Measurements from ENCODE around the gene MDM1.

MDM1 gene, protein sequence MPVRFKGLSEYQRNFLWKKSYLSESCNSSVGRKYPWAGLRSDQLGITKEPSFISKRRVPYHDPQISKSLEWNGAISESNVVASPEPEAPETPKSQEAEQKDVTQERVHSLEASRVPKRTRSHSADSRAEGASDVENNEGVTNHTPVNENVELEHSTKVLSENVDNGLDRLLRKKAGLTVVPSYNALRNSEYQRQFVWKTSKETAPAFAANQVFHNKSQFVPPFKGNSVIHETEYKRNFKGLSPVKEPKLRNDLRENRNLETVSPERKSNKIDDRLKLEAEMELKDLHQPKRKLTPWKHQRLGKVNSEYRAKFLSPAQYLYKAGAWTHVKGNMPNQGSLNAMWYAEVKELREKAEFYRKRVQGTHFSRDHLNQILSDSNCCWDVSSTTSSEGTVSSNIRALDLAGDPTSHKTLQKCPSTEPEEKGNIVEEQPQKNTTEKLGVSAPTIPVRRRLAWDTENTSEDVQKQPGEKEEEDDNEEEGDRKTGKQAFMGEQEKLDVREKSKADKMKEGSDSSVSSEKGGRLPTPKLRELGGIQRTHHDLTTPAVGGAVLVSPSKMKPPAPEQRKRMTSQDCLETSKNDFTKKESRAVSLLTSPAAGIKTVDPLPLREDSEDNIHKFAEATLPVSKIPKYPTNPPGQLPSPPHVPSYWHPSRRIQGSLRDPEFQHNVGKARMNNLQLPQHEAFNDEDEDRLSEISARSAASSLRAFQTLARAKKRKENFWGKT

DNA sequence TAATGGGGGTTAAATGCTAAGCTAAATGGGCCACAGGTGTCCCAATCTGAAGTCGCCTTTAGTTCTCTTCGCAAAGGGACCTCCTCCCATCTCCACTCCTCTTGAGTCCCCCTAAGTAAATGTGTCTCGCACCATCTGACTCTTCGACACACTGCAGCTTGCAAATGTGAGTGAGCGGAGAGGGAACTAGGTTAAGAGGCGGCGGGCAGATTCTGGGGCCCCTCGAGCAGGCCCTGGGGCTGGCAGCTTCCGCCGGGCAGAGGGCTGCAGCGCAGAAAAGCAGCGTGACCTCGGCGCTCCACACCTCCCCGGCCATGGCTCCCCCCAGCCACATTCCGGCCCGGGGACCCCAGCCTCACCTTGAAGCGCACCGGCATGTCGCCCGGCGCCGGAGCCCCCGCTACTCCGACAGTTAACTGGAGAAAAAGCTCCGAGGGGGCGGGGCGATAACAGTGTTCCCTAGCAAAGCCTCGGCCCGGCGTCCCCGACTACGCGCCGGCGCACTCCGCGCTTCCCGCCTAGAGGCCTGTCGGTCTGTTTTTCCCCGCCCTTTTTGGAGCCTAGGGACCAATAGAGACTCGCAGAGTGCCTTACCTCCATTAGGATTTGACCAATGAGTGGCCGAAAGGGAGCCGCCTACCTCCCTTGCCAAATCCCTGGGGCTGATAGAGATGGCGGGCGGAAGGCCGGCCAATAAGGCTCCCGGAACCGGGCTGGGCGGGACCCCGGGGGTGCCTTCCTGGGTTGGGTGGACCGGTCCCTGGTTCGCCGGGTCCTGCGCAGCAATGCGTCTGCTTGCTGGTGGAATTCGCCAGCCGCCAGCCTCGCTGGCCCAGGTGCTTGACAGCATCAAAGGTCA lies at the start of gene MDM1:
TSS of gene MDM1 (minus strand) at position 494 of the 859 bp plus-strand sequence. CDS start at position 377, 117 bp downstream.
- no peak for TF ChIP-seq ZNF274 (IDR thresholded peaks at IDR 0.05; ENCODE audit: low read depth, low read length)

DNA sequence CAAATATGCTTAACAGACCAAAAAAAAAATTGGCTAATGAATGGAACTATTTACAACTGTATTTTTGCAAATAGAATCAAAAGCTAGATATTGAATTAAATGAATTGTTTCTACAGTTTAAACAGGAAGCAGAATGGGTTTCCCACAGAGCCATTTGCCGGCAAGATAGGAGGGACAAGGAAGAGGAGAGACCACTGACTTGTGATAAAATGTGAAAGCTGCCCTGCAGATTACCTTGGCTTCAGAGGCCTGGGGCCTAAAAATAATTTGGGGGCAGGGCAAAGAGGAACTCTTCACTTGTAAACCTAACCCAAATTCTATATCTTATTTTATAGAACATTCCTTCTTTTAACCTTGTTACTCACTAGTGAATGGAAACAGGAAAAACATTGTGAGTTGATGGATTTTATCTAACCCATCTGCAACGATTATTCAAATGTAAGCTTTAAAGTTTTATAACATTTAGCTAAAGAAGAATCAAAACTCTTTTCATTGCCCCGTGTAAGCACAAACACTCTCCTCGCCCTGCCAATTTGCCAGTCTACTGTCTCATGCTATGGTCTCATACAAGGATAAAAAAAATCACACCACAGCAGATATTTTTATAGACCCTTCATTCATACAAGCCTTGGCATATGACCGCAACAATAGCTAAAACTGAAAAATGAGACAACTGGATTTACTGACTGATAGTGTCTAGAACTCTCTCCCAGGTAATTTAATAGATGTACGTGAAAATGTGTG lies 49.5 kb upstream of the MDM1 start:
- no peak overlapping the region for H3K4me3 ChIP-seq (ENCODE audit: low read length)
- TF ChIP-seq ZNF274 (IDR thresholded peaks at IDR 0.05; ENCODE audit: low read depth, low read length), result no peak

More for the DNA sequence above, at the start of gene MDM1:
- H3K4me3 ChIP-seq (ENCODE audit: low read length), result peak within 1 kb of the TSS; percentile 94

DNA sequence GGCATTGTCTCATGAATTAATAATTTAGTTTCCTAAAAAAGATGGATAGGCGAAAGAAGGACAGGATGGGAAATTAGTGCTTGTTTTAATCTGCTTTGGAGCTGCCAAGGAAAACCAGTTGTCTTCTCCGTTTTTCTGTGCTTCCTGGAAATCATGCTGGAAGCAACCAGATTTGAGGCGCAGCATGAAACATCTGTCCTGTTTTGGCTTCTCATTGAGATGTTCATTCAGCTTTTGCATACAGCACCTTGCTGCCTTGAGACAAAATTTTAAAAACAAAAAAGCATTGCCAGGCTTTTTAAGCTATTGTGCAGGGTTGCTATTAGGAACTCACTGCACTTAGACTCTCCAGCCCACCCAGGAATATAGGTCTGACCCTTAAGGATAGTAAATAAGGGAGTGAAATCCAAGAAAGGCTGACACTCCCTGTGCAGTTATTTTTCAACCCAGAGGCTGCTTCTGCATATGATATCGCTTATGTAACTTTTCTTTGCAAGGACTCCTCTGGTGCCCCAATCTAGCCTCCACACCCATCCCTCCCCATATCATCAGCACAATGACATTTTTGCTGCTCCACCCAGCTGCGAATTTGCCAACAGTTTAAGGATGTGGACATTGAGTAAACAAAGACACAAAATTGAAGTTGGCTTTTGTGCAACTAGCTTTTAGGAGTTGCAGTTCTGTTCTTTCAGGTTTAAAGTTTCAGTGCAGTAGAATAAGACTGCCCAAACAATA lies 46.9 kb upstream of the MDM1 start:
- no peak for TF ChIP-seq ZNF274 (IDR thresholded peaks at IDR 0.05; ENCODE audit: low read depth, low read length)
- H3K4me3 ChIP-seq (ENCODE audit: low read length), result no peak overlapping the region

DNA sequence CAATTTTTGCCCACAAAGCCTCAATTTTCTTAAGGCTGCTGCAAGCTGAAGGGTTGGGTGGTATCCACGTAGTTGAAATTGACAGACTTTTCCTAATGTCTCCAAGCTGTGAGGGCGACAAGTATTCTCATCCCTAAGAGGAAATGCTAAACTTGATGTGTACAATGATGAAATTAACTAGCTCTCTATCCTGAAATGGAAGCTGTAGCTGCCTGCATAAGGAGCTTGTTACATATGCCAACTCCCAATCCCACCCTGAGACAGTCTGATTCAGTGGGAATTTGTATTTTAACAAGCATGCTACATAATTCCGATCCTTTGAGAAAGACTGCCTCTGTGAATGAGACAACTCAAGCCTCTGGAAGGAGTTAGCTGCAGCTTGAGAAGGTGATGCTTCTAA lies 45.7 kb upstream of the MDM1 start:
- H3K4me3 ChIP-seq (ENCODE audit: low read length), result no peak overlapping the region
- TF ChIP-seq ZNF274 (IDR thresholded peaks at IDR 0.05; ENCODE audit: low read depth, low read length), result no peak

GRCh38 chr12:68376901-68377300 lies 44.7 kb upstream of the MDM1 start:
- H3K4me3 ChIP-seq (ENCODE audit: low read length), result no peak overlapping the region
- TF ChIP-seq ZNF274 (IDR thresholded peaks at IDR 0.05; ENCODE audit: low read depth, low read length), result no peak

GRCh38 chr12:68375756-68376695 lies 43.9 kb upstream of the MDM1 start:
- H3K4me3 ChIP-seq (ENCODE audit: low read length), result no peak overlapping the region
- no peak for TF ChIP-seq ZNF274 (IDR thresholded peaks at IDR 0.05; ENCODE audit: low read depth, low read length)

DNA sequence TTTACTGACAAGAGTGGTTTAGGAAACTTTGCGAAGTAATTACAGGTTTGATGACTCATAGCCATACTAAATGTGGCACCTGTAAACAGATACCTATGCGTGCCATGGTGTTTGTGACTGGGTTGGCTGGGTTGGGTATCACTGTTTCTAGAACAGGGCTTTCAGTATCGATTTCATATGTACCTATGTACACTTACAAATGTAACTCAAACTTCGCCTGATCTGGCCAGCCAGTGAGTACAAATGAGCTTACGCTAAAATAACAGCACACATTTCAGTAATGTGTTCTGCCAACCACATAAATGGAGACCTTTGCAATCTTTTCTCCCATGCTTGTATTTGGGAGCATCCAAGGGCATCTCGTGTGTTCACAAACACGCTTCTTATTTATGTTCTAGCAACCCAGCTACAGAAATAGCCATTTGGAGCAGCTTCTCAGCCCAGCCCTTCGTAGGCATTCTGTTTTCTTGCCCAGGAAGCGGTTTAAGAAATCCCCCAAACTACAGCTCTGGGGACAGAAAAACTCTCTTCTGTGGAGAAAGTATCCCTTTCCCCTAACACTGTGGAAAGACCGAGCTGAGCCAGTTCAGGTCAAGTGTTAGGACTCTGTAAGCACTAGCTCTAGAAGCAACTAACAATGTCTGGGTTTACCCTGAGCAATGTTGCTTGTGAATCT lies 42.3 kb upstream of the MDM1 start:
- peak overlapping the region; percentile 22; the same call in 1 of the 2 replicates for H3K4me3 ChIP-seq (ENCODE audit: low read length)
- no peak for TF ChIP-seq ZNF274 (IDR thresholded peaks at IDR 0.05; ENCODE audit: low read depth, low read length)

- H3K4me3 ChIP-seq (ENCODE audit: low read length), result no peak overlapping the region
- no peak for TF ChIP-seq ZNF274 (IDR thresholded peaks at IDR 0.05; ENCODE audit: low read depth, low read length)
Measured at GRCh38 chr12:68370667-68371066, 38.5 kb upstream of the MDM1 start.

- H3K4me3 ChIP-seq (ENCODE audit: low read length), result no peak overlapping the region
- no peak for TF ChIP-seq ZNF274 (IDR thresholded peaks at IDR 0.05; ENCODE audit: low read depth, low read length)
Measured at GRCh38 chr12:68370006-68370590, 37.9 kb upstream of the MDM1 start.

GRCh38 chr12:68368327-68368726 lies 36.2 kb upstream of the MDM1 start:
- no peak for TF ChIP-seq ZNF274 (IDR thresholded peaks at IDR 0.05; ENCODE audit: low read depth, low read length)
- H3K4me3 ChIP-seq (ENCODE audit: low read length), result no peak overlapping the region

DNA sequence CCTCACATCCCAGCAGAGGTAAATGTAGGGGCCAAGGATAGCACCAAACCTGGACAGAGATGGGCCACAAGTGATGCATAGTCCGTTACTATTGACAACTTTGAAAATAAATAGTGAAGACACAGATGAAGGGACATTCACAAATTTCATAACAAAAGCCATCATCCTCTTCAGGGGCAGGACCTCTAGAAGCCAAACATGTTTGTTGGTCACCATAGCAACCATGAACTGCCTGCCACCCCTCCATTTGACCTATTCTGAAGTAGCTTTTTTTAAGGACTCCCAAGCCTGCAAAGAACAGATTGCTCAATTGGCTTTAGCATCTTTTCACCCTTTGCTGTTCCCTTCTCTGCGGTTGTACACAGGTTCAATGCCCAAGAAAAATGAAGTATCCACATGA lies 35.7 kb upstream of the MDM1 start:
- H3K4me3 ChIP-seq (ENCODE audit: low read length), result no peak overlapping the region
- TF ChIP-seq ZNF274 (IDR thresholded peaks at IDR 0.05; ENCODE audit: low read depth, low read length), result no peak

Data from GM08714 (cell line).